Keratinocyte (primary cell): ENCODE measurements around the gene ADAMTS17. TPM values are rescaled to one million over a fixed set of nuclear protein-coding genes. Genes with fewer than 3 reads are reported as not detected.

ENCODE experiments used
- DNase-seq: peaks from one replicate; pipeline ENCODE4 v3.0.0-alpha.2; 2011; ENCODE audit warnings: low read depth, missing footprints, low spot score
- FAIRE-seq: peaks from 2 replicates; lab custom pipeline; 2011; peaks lifted over from hg19 to GRCh38; lab: Jason Lieb, UNC
- H2AFZ ChIP-seq: 2 replicates; pipeline ENCODE4 v1.6.0; 2012; ENCODE audit warnings: low read length, control low read depth, inconsistent platforms; ENCODE audit not compliant: control insufficient read depth
- H3K27ac ChIP-seq: 2 replicates; pipeline ENCODE4 v1.5.1; 2011; ENCODE audit warnings: low read length; ENCODE audit not compliant: control insufficient read depth, insufficient read depth
- H3K27me3 ChIP-seq: 3 replicates; pipeline ENCODE4 v1.6.0; 2011; ENCODE audit warnings: low read length; ENCODE audit not compliant: control insufficient read depth, insufficient read depth; ENCODE audit errors: extremely low read depth
- H3K36me3 ChIP-seq, 2 experiments: 2 replicates in 1 of 2; 3 replicates in 1 of 2; pipeline ENCODE4 v1.5.1; 2011; ENCODE audit warnings: low read length in 2 of 2, mild to moderate bottlenecking in 1 of 2; ENCODE audit not compliant: control insufficient read depth in 2 of 2, insufficient read depth in 2 of 2; ENCODE audit errors: extremely low read depth in 1 of 2
- H3K4me1 ChIP-seq: 3 replicates; pipeline ENCODE4 v1.5.1; 2011; ENCODE audit warnings: low read length; ENCODE audit not compliant: control insufficient read depth, insufficient read depth; ENCODE audit errors: extremely low read depth
- H3K4me2 ChIP-seq: 3 replicates; pipeline ENCODE4 v1.6.0; 2011; ENCODE audit warnings: low read depth, low read length; ENCODE audit not compliant: control insufficient read depth, insufficient read depth; ENCODE audit errors: extremely low read depth
- H3K4me3 ChIP-seq, 3 experiments: fragments of 200-600 bp in 1 of 3; sonication (generic) in 1 of 3; 2 replicates in 2 of 3; 3 replicates in 1 of 3; pipeline ENCODE4 v1.5.1; 2011 to 2016; ENCODE audit warnings: low read length in 3 of 3, mild to moderate bottlenecking in 3 of 3, control low read depth in 2 of 3, inconsistent platforms in 1 of 3, low read depth in 1 of 3, mixed read lengths in 1 of 3, mixed run types in 1 of 3, moderate library complexity in 1 of 3; ENCODE audit not compliant: control insufficient read depth in 2 of 3, insufficient read depth in 2 of 3; ENCODE audit errors: extremely low read depth in 1 of 3
- H3K79me2 ChIP-seq: 2 replicates; pipeline ENCODE4 v1.6.0; 2012; ENCODE audit warnings: low read length; ENCODE audit not compliant: control insufficient read depth, insufficient read depth
- H3K9ac ChIP-seq: 3 replicates; pipeline ENCODE4 v1.6.0; 2011; ENCODE audit warnings: low read length; ENCODE audit not compliant: control insufficient read depth, insufficient read depth; ENCODE audit errors: extremely low read depth
- H3K9me1 ChIP-seq: 3 replicates; pipeline ENCODE4 v1.6.0; 2011; ENCODE audit warnings: low read length; ENCODE audit not compliant: control insufficient read depth, insufficient read depth; ENCODE audit errors: extremely low read depth
- H3K9me3 ChIP-seq: 2 replicates; pipeline ENCODE4 v1.5.1; 2012; ENCODE audit warnings: low read depth, low read length; ENCODE audit not compliant: control insufficient read depth
- H4K20me1 ChIP-seq: 3 replicates; pipeline ENCODE4 v1.6.0; 2011; ENCODE audit warnings: low read length; ENCODE audit not compliant: control insufficient read depth, insufficient read depth; ENCODE audit errors: extremely low read depth
- CTCF ChIP-seq, 3 experiments: IDR thresholded peaks in 1 of 3; conservative IDR thresholded peaks in 1 of 3; optimal IDR thresholded peaks in 1 of 3; 2 replicates in 2 of 3; 3 replicates in 1 of 3; pipeline versions ENCODE3 to v1.5.1; 2011; ENCODE audit warnings: low read length in 3 of 3, mild to moderate bottlenecking in 3 of 3, moderate library complexity in 2 of 3, control low read depth in 1 of 3, inconsistent platforms in 1 of 3; ENCODE audit not compliant: insufficient read depth in 2 of 3; ENCODE audit errors: extremely low read depth in 1 of 3
- EZH2 ChIP-seq: IDR thresholded peaks from one replicate; pipeline ENCODE4 v1.6.1; 2012; ENCODE audit warnings: inconsistent platforms, mild to moderate bottlenecking, low read length, moderate library complexity
- dilution Hi-C: fragments of 300-500 bp; cut with MboI; formaldehyde crosslinking; loops from one replicate; pipeline ENCODE4 v1.7.0; 2020; ENCODE audit warnings: low sequenced_read_pairs; ENCODE audit not compliant: extremely low pct_ligation_motif_present
- polyA plus RNA-seq, 5 experiments: library from polyadenylated mRNA; depleted of rRNA in 3 of 5; stranded (reverse) in 3 of 5; stranded (forward) in 1 of 5; unstranded in 1 of 5; fragments of >200 nt; gene quantifications; 1 replicate in 1 of 5; 2 replicates in 3 of 5; 3 replicates in 1 of 5; pipeline versions ENCODE4 v1.2.1 to v1.2.3, GENCODE V29; 2011 to 2012; ENCODE audit warnings: missing spikeins in 2 of 5, low read depth in 1 of 5, low replicate concordance in 1 of 5

The ADAMTS17 gene
- polyA plus RNA-seq, 1 donor (not counting 4 experiments of a cell fraction or from before 2014, with no cell fraction given), result 0.18 TPM

- no peak overlapping the region for H2AFZ ChIP-seq
- H3K9me1 ChIP-seq, result no peaks in the 10 kb centered on the region
- peaks cover 8% of the 10 kb centered on the region for H3K27me3 ChIP-seq
- H3K4me2 ChIP-seq, result no peak overlapping the region
- no peak overlapping the region for H3K4me3 ChIP-seq
- H3K4me1 ChIP-seq, result peaks cover 19% of the 10 kb centered on the region
- no peaks in the 10 kb centered on the region for H3K9me3 ChIP-seq
- TF ChIP-seq EZH2 (no peak), CTCF (optimal IDR thresholded peaks at IDR 0.05 in 1 of 3, IDR thresholded peaks at IDR 0.05 in 1 of 3, conservative IDR thresholded peaks at IDR 0.05 in 1 of 3; ENCODE audit: extremely low read depth in 1 of 3, insufficient read depth in 2 of 3, low read length in 3 of 3) (no peak)
- no peaks in the 10 kb centered on the region for H3K79me2 ChIP-seq
- dilution Hi-C loops, result no loop called here
- H4K20me1 ChIP-seq, result no peaks in the 10 kb centered on the region
- no peak for DNase-seq
- H3K36me3 ChIP-seq, result no peaks in the 10 kb centered on the region
- H3K9ac ChIP-seq, result no peak overlapping the region
- no peak for FAIRE-seq
- no peak overlapping the region for H3K27ac ChIP-seq
These were observed 363.3 kb downstream of the ADAMTS17 start for GRCh38 chr15:99978426-99978825.

GRCh38 chr15:99977929-99978328 is 363.8 kb downstream of the ADAMTS17 start:
- Histone ChIP-seq H3K36me3 (no peaks in the 10 kb centered on the region), H3K79me2 (no peaks in the 10 kb centered on the region), H3K9me1 (no peaks in the 10 kb centered on the region), H3K4me2 (no peak overlapping the region), H3K4me3 (no peak overlapping the region), H3K4me1 (peaks cover 19% of the 10 kb centered on the region), H3K27me3 (peaks cover 8% of the 10 kb centered on the region), H2AFZ (no peak overlapping the region), H3K9ac (no peak overlapping the region), H3K27ac (no peak overlapping the region), H3K9me3 (no peaks in the 10 kb centered on the region), H4K20me1 (no peaks in the 10 kb centered on the region)
- dilution Hi-C loops, result no loop called here
- FAIRE-seq, result no peak
- no peak for DNase-seq
- TF ChIP-seq CTCF (optimal IDR thresholded peaks at IDR 0.05 in 1 of 3, IDR thresholded peaks at IDR 0.05 in 1 of 3, conservative IDR thresholded peaks at IDR 0.05 in 1 of 3; ENCODE audit: extremely low read depth in 1 of 3, insufficient read depth in 2 of 3, low read length in 3 of 3) (no peak), EZH2 (no peak)
